BLaER1 treated with 17β-estradiol and CSF1 and Interleukin-3, amounts not matched to agents 10 nM and 100 nM (cell line): Measurements from ENCODE around the gene ANTXR2.
A peak's percentile ranks its signal among the peaks of the same experiment; 100 is the strongest.
"Not testable (repeated sequence)": the region's sequence is repeated elsewhere in the genome, so short reads cannot be mapped to it uniquely, and the experiment has no call there.

Source experiments
- H3K27ac ChIP-seq, 11 experiments: shearing (Covaris generic); formaldehyde crosslinking; 2 replicates each; pipeline ENCODE4 v1.8.1; 2022
- H3K27me3 ChIP-seq, 11 experiments: shearing (Covaris generic); formaldehyde crosslinking; 2 replicates each; pipeline ENCODE4 v1.8.1; 2022
- H3K36me3 ChIP-seq, 11 experiments: shearing (Covaris generic); formaldehyde crosslinking; 2 replicates each; pipeline ENCODE4 v1.8.1; 2022
- H3K4me1 ChIP-seq, 10 experiments: shearing (Covaris generic); formaldehyde crosslinking; 2 replicates each; pipeline ENCODE4 v1.8.1; 2022
- H3K4me2 ChIP-seq, 11 experiments: shearing (Covaris generic); formaldehyde crosslinking; 2 replicates each; pipeline ENCODE4 v1.8.1; 2022
- H3K4me3 ChIP-seq, 10 experiments: shearing (Covaris generic); formaldehyde crosslinking; 2 replicates each; pipeline ENCODE4 v1.8.1; 2022
- H3K9ac ChIP-seq, 11 experiments: shearing (Covaris generic); formaldehyde crosslinking; 2 replicates each; pipeline ENCODE4 v1.8.1; 2022
- H3K9me3 ChIP-seq, 11 experiments: shearing (Covaris generic); formaldehyde crosslinking; replicated peaks in 1 of 11; 2 replicates each; pipeline ENCODE4 v1.8.1; 2022
- H4K20me1 ChIP-seq, 11 experiments: shearing (Covaris generic); formaldehyde crosslinking; 2 replicates each; pipeline ENCODE4 v1.8.1; 2022
- Cebpa-rat ChIP-seq, 11 experiments: shearing (Covaris generic); IDR thresholded peaks; 2 replicates each; pipeline ENCODE4 v1.8.1; 2022

The ANTXR2 gene

DNA sequence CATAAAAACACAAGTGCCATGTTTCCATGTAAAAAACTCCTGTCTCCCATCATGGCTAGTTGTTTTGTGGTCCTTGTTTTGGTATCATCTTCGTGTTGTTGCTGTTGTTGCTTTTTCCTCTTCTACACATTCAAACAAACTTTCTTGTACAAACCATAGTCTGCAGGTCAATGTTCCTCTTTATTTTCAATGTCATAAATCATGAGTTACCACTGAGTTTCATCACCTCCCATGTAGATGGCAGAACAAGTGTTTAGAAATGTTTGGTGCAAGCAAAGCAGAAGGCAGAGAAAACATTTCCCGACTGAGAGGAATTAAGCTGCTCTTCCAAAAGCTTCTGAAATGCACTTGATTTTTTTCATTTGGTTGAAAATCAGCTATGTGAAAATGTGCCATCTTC is 166.0 kb downstream of the ANTXR2 start:
- Histone ChIP-seq H3K4me1 (peaks cover 18 to 28% (median 24%) of the 10 kb centered on the region in 10 experiments), H3K27me3 (no peaks in the 10 kb centered on the region), H3K9ac (no peak overlapping the region), H4K20me1 (peaks cover 0 to 5% (median 0%) of the 10 kb centered on the region in 11 experiments; a peak in 2 of 22 replicates), H3K4me3 (no peak overlapping the region), H3K27ac (no peak overlapping the region), H3K4me2 (peak overlapping the region; percentile 54 to 70 (median 59)), H3K36me3 (peaks cover 0 to 79% (median 11%) of the 10 kb centered on the region in 11 experiments; a peak in 13 of 22 replicates), H3K9me3 (no peaks in the 10 kb centered on the region)
- TF ChIP-seq Cebpa-rat (IDR thresholded peaks at IDR 0.05) = no peak

DNA sequence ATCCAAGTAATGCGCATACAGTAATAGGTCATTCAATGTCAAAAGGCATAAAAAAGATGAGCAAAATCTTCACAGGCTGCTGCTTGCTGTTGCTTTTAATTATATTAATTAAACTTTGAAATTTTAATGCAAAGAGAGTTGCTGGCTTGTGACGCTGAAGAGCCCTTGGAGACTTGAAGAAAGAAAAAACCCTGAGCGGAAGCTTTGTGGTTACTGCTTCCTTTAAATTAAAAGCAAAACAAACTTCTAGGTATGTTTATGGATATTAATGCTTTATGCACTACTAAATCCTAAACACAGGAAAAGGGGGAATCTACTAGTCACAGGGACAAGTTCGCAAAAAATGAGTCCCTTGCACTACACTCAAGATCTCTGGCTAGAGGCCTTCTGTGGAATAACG is 166.7 kb downstream of the ANTXR2 start:
- H3K27ac ChIP-seq = no peak overlapping the region

DNA sequence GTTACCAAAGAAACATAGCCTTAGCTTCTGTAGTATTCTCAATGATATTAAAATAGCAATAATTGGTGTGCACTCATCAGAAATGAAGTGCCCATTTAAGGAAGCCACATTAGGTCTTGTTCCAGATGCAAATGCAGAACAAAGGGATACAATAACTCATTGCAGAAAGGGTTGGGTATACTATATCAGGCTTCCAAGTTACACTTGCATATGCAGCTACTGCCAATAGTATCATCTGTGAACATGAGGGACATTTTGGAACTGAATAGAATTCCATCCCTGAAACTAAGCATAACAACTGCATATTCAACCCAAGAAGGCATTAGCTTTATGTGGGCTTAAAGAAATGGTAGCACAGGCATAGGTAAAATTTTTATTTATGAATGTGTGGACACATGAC is 167.8 kb downstream of the ANTXR2 start:
- Histone ChIP-seq H3K9ac (no peak overlapping the region), H3K36me3 (peaks cover 0 to 74% (median 11%) of the 10 kb centered on the region in 11 experiments; a peak in 13 of 22 replicates), H3K27me3 (no peaks in the 10 kb centered on the region), H3K27ac (no peak overlapping the region), H3K4me3 (no peak overlapping the region), H3K9me3 (no peaks in the 10 kb centered on the region), H4K20me1 (peaks cover 0 to 3% (median 0%) of the 10 kb centered on the region in 11 experiments; a peak in 1 of 22 replicates), H3K4me2 (peak overlapping the region in 6 of 11 experiments; percentile 54 to 70 (median 63); a peak in 8 of 22 replicates), H3K4me1 (peaks cover 18 to 28% (median 24%) of the 10 kb centered on the region in 10 experiments)
- TF ChIP-seq Cebpa-rat (IDR thresholded peaks at IDR 0.05) = no peak

More for the DNA sequence above, 166.7 kb downstream of the ANTXR2 start:
- Histone ChIP-seq H3K9ac (no peak overlapping the region), H3K9me3 (no peaks in the 10 kb centered on the region), H3K4me3 (peak overlapping the region in 1 of 10 experiments; percentile 6; a peak in 1 of 20 replicates), H3K4me1 (peaks cover 18 to 28% (median 24%) of the 10 kb centered on the region in 10 experiments), H3K36me3 (peaks cover 0 to 83% (median 11%) of the 10 kb centered on the region in 11 experiments; a peak in 13 of 22 replicates), H4K20me1 (peaks cover 0 to 5% (median 0%) of the 10 kb centered on the region in 11 experiments; a peak in 2 of 22 replicates), H3K4me2 (peak overlapping the region; percentile 54 to 70 (median 59)), H3K27me3 (no peaks in the 10 kb centered on the region)
- no peak for TF ChIP-seq Cebpa-rat (IDR thresholded peaks at IDR 0.05)

DNA sequence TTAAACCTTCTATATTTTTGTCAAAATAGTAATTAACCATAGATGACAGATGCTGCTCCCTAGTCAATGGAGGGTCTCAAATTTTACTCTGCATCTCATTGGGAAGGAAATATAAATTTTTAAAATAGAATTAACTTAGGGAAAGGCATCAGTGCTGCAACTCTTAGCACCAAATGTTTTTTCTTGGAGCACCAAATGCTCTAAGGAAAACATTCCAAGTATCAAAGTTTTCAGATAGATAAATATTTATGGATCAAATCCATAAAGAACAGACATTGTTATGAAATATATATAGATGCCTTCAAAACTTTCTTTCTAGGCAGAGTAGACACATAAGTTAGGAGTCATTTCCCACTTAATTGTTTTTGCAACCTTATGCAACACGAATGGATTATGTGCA is 168.7 kb downstream of the ANTXR2 start:
- no peak overlapping the region for H3K27ac ChIP-seq
- H4K20me1 ChIP-seq = peaks cover 0 to 3% (median 0%) of the 10 kb centered on the region in 11 experiments; a peak in 1 of 22 replicates
- no peak overlapping the region for H3K4me3 ChIP-seq
- peaks cover 0 to 70% (median 11%) of the 10 kb centered on the region in 11 experiments; a peak in 13 of 22 replicates for H3K36me3 ChIP-seq
- no peaks in the 10 kb centered on the region for H3K27me3 ChIP-seq
- no peak for TF ChIP-seq Cebpa-rat (IDR thresholded peaks at IDR 0.05)
- H3K4me2 ChIP-seq = no peak overlapping the region
- H3K9ac ChIP-seq = no peak overlapping the region
- no peaks in the 10 kb centered on the region for H3K9me3 ChIP-seq
- peaks cover 18 to 28% (median 24%) of the 10 kb centered on the region in 10 experiments for H3K4me1 ChIP-seq

DNA sequence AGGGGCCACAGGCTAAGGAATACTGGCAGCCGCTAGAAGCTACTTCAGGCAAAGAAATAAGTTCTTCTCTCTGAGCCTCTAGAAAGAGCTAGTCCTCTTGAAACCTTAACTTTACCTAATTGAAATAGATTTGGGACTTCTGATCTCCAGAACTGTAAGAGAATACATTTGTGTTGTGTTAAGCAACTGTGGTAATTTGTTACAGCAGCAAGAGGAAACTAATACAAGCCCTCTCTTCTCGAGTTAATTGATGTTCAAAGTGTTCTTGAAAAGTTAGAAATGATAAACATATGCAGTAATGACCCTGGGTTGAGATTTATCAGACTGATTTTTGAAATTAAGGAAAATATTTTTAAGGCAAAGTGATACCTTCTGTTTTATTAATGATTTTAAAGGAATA is 172.8 kb downstream of the ANTXR2 start:
- H3K27me3 ChIP-seq = no peaks in the 10 kb centered on the region
- peaks cover 0 to 33% (median under 1%) of the 10 kb centered on the region in 11 experiments; a peak in 8 of 22 replicates for H3K36me3 ChIP-seq
- no peak for TF ChIP-seq Cebpa-rat (IDR thresholded peaks at IDR 0.05)
- no peaks in the 10 kb centered on the region for H4K20me1 ChIP-seq
- H3K4me3 ChIP-seq = no peak overlapping the region
- H3K4me1 ChIP-seq = peaks cover 0 to 8% (median 3%) of the 10 kb centered on the region in 10 experiments; a peak in 7 of 20 replicates
- H3K9ac ChIP-seq = no peak overlapping the region
- H3K9me3 ChIP-seq = no peaks in the 10 kb centered on the region
- H3K27ac ChIP-seq = no peak overlapping the region
- no peak overlapping the region for H3K4me2 ChIP-seq

DNA sequence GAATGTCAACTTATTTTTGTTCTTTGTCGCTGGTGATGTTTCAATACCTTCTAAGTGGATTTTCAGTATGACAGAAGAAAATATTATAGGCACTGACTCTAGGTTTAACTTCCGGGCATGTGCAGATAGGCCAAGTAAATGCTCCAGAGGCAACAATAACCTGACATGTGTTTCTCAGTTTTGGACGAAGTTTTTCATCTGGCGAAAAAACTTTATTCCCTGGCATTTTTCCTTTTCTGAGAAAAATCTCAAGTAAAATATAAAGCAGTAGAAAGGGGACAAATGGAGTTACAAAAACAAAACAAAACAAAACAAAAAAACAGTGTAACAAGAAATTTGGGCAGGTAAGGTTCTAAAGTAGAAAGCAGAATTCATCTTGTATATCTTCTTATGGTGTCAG is 173.5 kb downstream of the ANTXR2 start:
- no peak for TF ChIP-seq Cebpa-rat (IDR thresholded peaks at IDR 0.05)
- H3K27ac ChIP-seq = no peak overlapping the region
- H3K9ac ChIP-seq = no peak overlapping the region
- peaks cover 0 to 5% (median 0%) of the 10 kb centered on the region in 10 experiments; a peak in 1 of 20 replicates for H3K4me1 ChIP-seq
- H3K9me3 ChIP-seq = no peaks in the 10 kb centered on the region
- H3K4me2 ChIP-seq = no peak overlapping the region
- H4K20me1 ChIP-seq = no peaks in the 10 kb centered on the region
- peaks cover 0 to 26% (median 0%) of the 10 kb centered on the region in 11 experiments; a peak in 5 of 22 replicates for H3K36me3 ChIP-seq
- no peaks in the 10 kb centered on the region for H3K27me3 ChIP-seq
- no peak overlapping the region for H3K4me3 ChIP-seq

DNA sequence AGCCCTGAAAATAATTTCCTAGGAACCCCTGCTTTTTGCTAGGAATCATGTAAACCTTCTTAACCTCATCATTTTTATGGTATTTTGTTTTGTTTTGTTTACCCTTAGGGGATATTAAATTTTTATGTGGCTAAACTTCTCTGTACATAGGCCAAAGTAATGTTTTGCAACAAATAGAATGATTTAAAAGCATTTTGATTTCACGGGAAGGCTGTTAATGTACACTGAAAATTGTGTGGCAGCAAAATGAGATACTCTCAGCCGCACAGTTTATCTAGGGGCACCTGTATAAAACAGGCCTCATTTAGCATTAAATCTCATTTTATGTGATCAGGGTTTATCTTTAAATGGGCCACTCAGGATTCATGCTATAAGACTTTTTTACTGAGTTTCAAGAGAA is 175.0 kb downstream of the ANTXR2 start:
- no peaks in the 10 kb centered on the region for H4K20me1 ChIP-seq
- no peak overlapping the region for H3K9ac ChIP-seq
- no peak for TF ChIP-seq Cebpa-rat (IDR thresholded peaks at IDR 0.05)

DNA sequence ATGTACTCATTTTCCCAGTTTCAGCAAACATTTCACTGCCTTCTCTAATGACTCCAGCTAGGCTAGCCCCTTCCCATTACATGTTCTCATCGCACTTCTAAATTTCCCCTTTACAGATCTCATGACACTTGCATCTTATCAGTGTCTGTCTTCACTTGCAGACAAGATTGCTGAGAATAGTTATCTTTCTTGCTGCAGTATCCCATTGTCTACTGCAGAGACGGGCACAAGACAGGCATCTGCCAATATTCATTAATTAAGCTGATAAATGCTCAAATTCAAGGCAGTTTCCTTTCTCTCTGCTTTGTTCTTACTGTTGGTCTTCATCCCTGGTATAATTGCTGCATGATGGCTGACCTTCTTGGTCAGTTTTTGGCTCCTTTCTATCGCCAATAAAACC is 175.9 kb downstream of the ANTXR2 start:
- Histone ChIP-seq H4K20me1 (no peaks in the 10 kb centered on the region), H3K27me3 (no peaks in the 10 kb centered on the region), H3K27ac (no peak overlapping the region), H3K9me3 (no peaks in the 10 kb centered on the region), H3K4me3 (no peak overlapping the region), H3K4me1 (peaks cover 0 to 5% (median 0%) of the 10 kb centered on the region in 10 experiments; a peak in 1 of 20 replicates), H3K9ac (no peak overlapping the region), H3K4me2 (no peak overlapping the region), H3K36me3 (peaks cover 0 to 9% (median 0%) of the 10 kb centered on the region in 11 experiments; a peak in 1 of 22 replicates)
- no peak for TF ChIP-seq Cebpa-rat (IDR thresholded peaks at IDR 0.05)

More for the DNA sequence above, 175.0 kb downstream of the ANTXR2 start:
- Histone ChIP-seq H3K36me3 (peaks cover 0 to 14% (median 0%) of the 10 kb centered on the region in 11 experiments; a peak in 2 of 22 replicates), H3K27me3 (no peaks in the 10 kb centered on the region), H3K4me3 (no peak overlapping the region), H3K4me2 (no peak overlapping the region), H3K4me1 (peaks cover 0 to 5% (median 0%) of the 10 kb centered on the region in 10 experiments; a peak in 1 of 20 replicates), H3K9me3 (no peaks in the 10 kb centered on the region), H3K27ac (no peak overlapping the region)

DNA sequence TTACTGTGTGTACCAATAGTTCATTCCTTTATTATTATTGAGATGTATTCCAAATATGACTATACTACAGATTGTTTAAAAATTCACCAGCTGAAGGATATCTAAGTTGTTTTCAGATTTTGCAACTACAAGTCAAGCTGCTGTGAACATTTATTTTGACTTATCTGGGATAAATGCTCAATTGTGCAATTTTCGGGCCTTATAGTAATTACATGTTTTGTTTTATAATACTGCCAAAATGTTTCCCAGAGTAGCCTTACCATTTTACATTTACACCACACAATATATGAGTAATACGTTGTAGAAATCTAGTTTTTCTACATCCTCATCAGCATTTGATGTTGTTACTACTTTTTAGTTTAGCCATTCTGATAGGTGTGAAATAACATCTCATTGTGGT is 179.6 kb downstream of the ANTXR2 start:
- Histone ChIP-seq H3K4me2 (no peak overlapping the region), H3K4me3 (no peak overlapping the region), H3K36me3 (no peaks in the 10 kb centered on the region), H4K20me1 (no peaks in the 10 kb centered on the region), H3K27me3 (no peaks in the 10 kb centered on the region), H3K4me1 (peaks cover 0 to 5% (median 0%) of the 10 kb centered on the region in 10 experiments; a peak in 1 of 20 replicates), H3K27ac (no peak overlapping the region), H3K9ac (no peak overlapping the region), H3K9me3 (no peaks in the 10 kb centered on the region)
- no peak for TF ChIP-seq Cebpa-rat (IDR thresholded peaks at IDR 0.05)

DNA sequence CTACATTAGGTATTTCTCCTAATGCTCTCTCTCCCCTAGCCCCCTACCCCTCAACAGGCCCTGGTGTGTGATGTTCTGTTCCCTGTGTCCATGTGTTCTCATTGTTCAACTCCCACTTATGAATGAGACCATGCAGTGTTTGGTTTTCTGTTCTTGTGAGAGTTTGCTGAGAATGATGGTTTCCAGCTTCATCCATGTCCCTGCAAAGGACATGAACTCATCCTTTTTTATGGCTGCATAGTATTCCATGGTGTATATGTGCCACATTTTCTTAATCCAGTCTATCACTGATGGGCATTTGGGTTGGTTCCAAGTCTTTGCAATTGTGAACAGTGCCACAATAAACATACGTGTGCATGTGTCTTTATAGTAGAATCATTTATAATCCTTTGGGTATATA is 184.0 kb downstream of the ANTXR2 start:
- not testable (repeated sequence) for H3K4me1 ChIP-seq, H3K4me3 ChIP-seq, H3K27ac ChIP-seq, H3K9ac ChIP-seq, H3K36me3 ChIP-seq, H4K20me1 ChIP-seq, H3K4me2 ChIP-seq, H3K27me3 ChIP-seq, H3K9me3 ChIP-seq
